ENCODE results near the gene PDE7B.

- TF ChIP-seq POLR2A (IDR thresholded peaks at IDR 0.05) (no peak), CTCF (IDR thresholded peaks at IDR 0.05) (no peak)
Measured at GRCh38 chr6:136150961-136151360, 299.5 kb downstream of the PDE7B start.

Data from thyroid gland (tissue), 4 donors.